Activated CD8-positive, alpha-beta T cell treated with anti-CD3 and anti-CD28 coated beads for 36 hours (primary cell): ENCODE results near the gene TTC28. TPM values are rescaled to one million over a fixed set of nuclear protein-coding genes. Genes with fewer than 3 reads are reported as not detected.

ENCODE experiments used
- ATAC-seq: fragments of 200-7000 bp; cut with Tn5 transposase; one replicate; pipeline ENCODE4 v1.10.0; 2021; ENCODE audit warnings: mild to moderate bottlenecking, moderate library complexity
- CTCF ChIA-PET: fragments of 350-600 bp; sonication (Branson Sonifier 250); formaldehyde crosslinking; loops from one replicate; lab custom pipeline; 2021; ENCODE audit warnings: antibody characterized with exemption; lab: Charles Lee
- POLR2A ChIA-PET: fragments of 350-600 bp; sonication (Branson Sonifier 250); formaldehyde crosslinking; loops from one replicate; lab custom pipeline; 2021; ENCODE audit warnings: antibody characterized with exemption; lab: Charles Lee
- DNase-seq: peaks from one replicate; pipeline ENCODE4 v3.0.0-alpha.2; 2020
- H3K27ac Mint-ChIP-seq: one replicate; pipeline ENCODE4 v1.8.0; 2021; ENCODE audit warnings: mild to moderate bottlenecking, mixed read lengths
- H3K27me3 Mint-ChIP-seq: one replicate; pipeline ENCODE4 v1.8.0; 2021; ENCODE audit warnings: mixed read lengths
- H3K36me3 Mint-ChIP-seq: one replicate; pipeline ENCODE4 v1.8.0; 2021; ENCODE audit warnings: low read depth, mixed read lengths
- H3K4me1 Mint-ChIP-seq: one replicate; pipeline ENCODE4 v1.8.0; 2021; ENCODE audit warnings: low read depth, mixed read lengths
- H3K4me3 Mint-ChIP-seq: one replicate; pipeline ENCODE4 v1.8.0; 2021; ENCODE audit warnings: mild to moderate bottlenecking, moderate library complexity, mixed read lengths
- H3K9me3 Mint-ChIP-seq: one replicate; pipeline ENCODE4 v1.8.0; 2021; ENCODE audit warnings: mixed read lengths
- intact Hi-C: fragments of 100-400 bp; cut with micrococcal nuclease; formaldehyde crosslinking; loops from one replicate; pipeline ENCODE4 v1.10.0; 2022
- total RNA-seq, 2 experiments: library from RNA; stranded (reverse); gene quantifications; one replicate each; pipeline ENCODE4 v1.2.3, GENCODE V29; 2021
- TF ChIP-seq, protein P1 (sequence below): fragments of 200-600 bp; IDR thresholded peaks from one replicate; pipeline ENCODE4 v1.8.0; 2022; ENCODE audit warnings: antibody characterized with exemption, mild to moderate bottlenecking

TTC28 gene
- total RNA-seq, 2 experiments from 2014 or later, result 0.58 to 1.9 TPM

DNA sequence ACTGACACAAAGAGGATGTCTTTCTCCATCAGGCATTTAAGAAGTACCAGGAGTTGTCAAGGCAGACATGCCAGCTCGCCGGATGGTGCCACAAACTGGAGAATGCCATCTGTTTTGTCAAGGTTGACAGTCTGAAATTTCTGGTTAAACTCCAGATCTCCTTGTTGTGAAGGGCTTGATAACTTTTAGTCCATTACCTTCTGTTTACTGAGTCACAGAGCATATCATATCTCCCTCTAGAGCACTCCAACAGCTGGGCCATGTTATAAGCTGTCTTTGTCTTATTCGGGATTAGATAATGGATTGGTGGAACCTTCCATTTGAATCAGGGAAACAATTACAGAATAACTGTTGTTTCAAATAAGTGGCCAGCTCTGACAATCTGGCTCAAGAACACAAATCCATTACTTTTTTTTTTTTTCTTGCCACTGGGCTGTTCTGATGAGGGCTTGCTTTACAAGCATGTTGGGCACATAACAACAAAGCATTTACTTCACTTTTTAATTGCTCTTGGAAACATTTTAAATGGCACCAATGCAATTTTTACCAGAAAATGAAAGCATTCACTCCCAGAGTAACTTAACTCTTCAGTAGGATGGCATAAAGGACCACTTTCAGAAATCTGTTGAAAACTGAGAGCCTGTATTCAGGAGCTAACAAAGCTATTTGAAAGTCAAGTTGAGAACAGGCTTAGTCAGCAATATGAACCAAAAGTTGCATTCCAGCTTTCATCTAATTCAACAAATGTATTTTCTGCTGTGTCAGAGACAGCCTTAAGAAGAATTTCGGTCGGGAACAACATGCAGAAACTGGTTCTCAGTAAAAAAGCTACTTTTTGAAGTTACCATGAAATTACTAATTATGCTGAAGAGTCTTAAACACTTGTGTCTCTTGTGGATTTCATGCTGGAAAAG, 533.0 kb downstream of the TTC28 start:
- no peak overlapping the region for H3K27ac Mint-ChIP-seq

DNA sequence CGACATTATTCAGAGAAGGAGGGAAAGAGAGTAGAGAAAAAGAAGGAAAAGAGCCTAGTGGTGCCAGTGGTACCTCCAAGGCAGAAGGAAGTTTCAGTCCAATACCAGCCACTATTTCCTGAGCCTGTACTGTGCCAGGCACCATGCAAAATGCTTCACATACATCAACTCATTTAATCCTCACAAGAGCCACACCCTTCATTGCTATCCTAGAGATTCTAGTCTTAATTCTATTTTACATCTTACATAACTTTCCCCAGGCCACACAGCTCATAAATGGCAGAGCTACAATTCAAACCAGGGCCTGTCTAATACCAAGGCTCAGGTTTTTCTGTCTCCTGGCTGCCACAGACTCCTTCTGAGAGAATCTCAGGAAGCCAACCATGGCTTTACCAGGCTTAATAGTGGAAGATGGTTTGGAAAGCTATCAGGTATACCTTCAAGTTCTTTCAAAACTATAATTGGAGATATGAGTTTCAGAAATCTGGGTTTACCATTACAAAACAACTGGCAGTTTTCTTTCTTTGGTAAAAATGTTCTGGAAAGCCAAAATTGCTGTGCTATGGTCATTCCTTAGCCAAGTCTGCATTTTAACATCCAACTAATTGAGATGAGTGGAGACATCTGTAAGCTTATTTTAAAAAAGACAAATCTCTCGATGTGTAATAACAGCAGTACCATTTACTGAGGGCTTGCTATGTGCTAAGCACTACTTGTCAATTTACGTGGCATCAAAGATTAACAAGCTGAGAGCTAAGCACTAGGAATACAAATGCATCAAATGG, 535.5 kb downstream of the TTC28 start:
- H3K36me3 Mint-ChIP-seq, result no peaks in the 10 kb centered on the region
- intact Hi-C loops, result no loop called here
- POLR2A ChIA-PET, result interaction anchor here (0.5 kb wide), 1 partner anchor 15 kb away, joined by 3 read pairs; no protein-coding TSS in a partner anchor

More for the DNA sequence above, 533.0 kb downstream of the TTC28 start:
- intact Hi-C loops, result no loop called here
- Mint-ChIP-seq H3K27me3 (no peaks in the 10 kb centered on the region), H3K4me1 (no peaks in the 10 kb centered on the region), H3K36me3 (no peaks in the 10 kb centered on the region), H3K4me3 (no peak overlapping the region), H3K9me3 (no peaks in the 10 kb centered on the region)
- DNase-seq (no peak), ATAC-seq (no peak)
- ChIA-PET CTCF (no interaction called here), POLR2A (no interaction called here)
- TF ChIP-seq, protein P1, sequence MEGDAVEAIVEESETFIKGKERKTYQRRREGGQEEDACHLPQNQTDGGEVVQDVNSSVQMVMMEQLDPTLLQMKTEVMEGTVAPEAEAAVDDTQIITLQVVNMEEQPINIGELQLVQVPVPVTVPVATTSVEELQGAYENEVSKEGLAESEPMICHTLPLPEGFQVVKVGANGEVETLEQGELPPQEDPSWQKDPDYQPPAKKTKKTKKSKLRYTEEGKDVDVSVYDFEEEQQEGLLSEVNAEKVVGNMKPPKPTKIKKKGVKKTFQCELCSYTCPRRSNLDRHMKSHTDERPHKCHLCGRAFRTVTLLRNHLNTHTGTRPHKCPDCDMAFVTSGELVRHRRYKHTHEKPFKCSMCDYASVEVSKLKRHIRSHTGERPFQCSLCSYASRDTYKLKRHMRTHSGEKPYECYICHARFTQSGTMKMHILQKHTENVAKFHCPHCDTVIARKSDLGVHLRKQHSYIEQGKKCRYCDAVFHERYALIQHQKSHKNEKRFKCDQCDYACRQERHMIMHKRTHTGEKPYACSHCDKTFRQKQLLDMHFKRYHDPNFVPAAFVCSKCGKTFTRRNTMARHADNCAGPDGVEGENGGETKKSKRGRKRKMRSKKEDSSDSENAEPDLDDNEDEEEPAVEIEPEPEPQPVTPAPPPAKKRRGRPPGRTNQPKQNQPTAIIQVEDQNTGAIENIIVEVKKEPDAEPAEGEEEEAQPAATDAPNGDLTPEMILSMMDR, result no peak

DNA sequence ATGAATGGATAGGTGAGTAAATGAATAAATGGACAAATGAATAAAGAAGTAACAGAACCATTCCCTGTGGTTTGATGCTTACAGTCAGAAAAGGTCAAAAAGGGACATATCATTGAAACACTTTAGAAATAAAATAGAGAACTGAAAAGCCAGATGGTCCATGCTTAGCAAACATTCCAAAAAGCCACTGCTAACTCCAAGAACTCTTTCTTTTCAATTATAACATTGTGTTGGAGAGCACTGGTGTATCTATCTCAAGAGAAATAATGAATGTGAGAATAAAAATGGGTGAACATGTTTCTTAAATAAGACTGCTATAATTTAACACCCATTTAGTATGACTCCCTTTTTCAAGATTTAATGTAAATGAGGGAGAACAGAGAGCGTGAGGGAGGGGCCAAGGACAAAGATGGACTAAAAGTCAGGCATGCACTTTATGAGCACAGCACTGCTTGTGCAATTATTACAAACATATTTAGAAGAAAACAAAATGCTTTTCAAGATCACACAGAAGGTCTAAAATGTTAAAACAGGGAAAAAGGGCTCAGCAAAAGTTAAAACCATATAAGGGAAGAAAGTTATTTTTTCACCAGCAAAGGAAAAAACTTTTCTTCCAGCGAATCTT, 536.3 kb downstream of the TTC28 start:
- Mint-ChIP-seq H3K36me3 (no peaks in the 10 kb centered on the region), H3K4me1 (no peaks in the 10 kb centered on the region), H3K27me3 (peaks cover 2% of the 10 kb centered on the region), H3K4me3 (no peak overlapping the region), H3K9me3 (no peaks in the 10 kb centered on the region), H3K27ac (no peak overlapping the region)
- ChIA-PET CTCF (no interaction called here), POLR2A (no interaction called here)
- intact Hi-C loops, result no loop called here
- DNase-seq (no peak), ATAC-seq (no peak)
- TF ChIP-seq, protein P1, result no peak

More for the DNA sequence above, 535.5 kb downstream of the TTC28 start:
- CTCF ChIA-PET, result interaction anchor here (1.4 kb wide), 1 partner anchor 12 kb away, joined by 3 read pairs; no protein-coding TSS in a partner anchor
- peaks cover 2% of the 10 kb centered on the region for H3K27me3 Mint-ChIP-seq
- no peaks in the 10 kb centered on the region for H3K9me3 Mint-ChIP-seq
- H3K4me3 Mint-ChIP-seq, result no peak overlapping the region
- H3K4me1 Mint-ChIP-seq, result no peaks in the 10 kb centered on the region
- no peak overlapping the region for H3K27ac Mint-ChIP-seq
- TF ChIP-seq, protein P1, result no peak
- no peak for DNase-seq
- ATAC-seq, result no peak

DNA sequence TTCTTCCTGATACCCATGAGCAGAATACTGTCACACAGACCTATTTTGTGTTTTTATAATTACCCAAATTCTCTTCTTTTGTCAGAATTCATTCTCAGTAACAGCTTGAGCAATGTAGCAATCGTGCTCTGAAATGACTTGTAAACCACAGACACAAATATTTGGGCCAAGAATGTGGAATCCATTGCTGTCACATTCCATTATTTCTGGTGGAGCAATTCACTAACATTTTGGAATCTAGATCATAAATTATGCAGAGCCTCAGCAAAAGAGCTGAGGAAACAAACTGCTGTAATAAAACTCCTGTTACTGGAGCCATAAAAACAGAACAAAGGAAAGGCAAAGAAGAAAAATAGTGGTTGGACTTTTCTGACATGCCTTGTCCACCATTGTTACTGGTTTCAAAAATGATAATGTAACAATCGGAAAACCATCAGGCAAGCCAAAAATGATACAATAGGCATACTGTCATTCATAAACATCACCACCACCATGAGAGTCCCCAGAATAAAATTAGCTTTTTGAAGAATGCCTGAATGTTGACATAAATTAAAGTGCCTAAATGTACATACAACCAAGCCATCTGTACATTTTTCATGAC, 537.2 kb downstream of the TTC28 start:
- ATAC-seq, result no peak
- POLR2A ChIA-PET, result no interaction called here

More for the DNA sequence above, 537.2 kb downstream of the TTC28 start:
- Mint-ChIP-seq H3K27ac (no peak overlapping the region), H3K4me3 (no peak overlapping the region), H3K4me1 (no peaks in the 10 kb centered on the region), H3K9me3 (no peaks in the 10 kb centered on the region), H3K36me3 (no peaks in the 10 kb centered on the region), H3K27me3 (peaks cover 2% of the 10 kb centered on the region)
- no peak for DNase-seq
- TF ChIP-seq, protein P1, result no peak
- intact Hi-C loops, result no loop called here
- CTCF ChIA-PET, result no interaction called here
